ENCODE results near the gene TRIO. TPM values are rescaled to one million over a fixed set of nuclear protein-coding genes. Genes with fewer than 3 reads are reported as not detected.

The TRIO gene
- total RNA-seq, 1 experiment from 2014 or later = 88.8 TPM

GRCh38 chr5:14200312-14200990 is 57.3 kb downstream of the TRIO start:
- CTCF ChIA-PET = no interaction called here
- Mint-ChIP-seq H3K4me1 (peaks cover 71% of the 10 kb centered on the region), H3K27ac (no peak overlapping the region; the same call in 1 of the 2 replicates), H3K4me3 (no peak overlapping the region), H3K27me3 (ENCODE audit: low read depth) (no peaks in the 10 kb centered on the region), H3K36me3 (no peaks in the 10 kb centered on the region), H3K9me3 (no peaks in the 10 kb centered on the region)
- ATAC-seq (no peak), DNase-seq (ENCODE audit: low spot score) (no peak)
- POLR2A ChIA-PET = no interaction called here
- TF ChIP-seq ZNF423 (CRISPR knock-in tag; IDR thresholded peaks at IDR 0.05) = no peak

DNA sequence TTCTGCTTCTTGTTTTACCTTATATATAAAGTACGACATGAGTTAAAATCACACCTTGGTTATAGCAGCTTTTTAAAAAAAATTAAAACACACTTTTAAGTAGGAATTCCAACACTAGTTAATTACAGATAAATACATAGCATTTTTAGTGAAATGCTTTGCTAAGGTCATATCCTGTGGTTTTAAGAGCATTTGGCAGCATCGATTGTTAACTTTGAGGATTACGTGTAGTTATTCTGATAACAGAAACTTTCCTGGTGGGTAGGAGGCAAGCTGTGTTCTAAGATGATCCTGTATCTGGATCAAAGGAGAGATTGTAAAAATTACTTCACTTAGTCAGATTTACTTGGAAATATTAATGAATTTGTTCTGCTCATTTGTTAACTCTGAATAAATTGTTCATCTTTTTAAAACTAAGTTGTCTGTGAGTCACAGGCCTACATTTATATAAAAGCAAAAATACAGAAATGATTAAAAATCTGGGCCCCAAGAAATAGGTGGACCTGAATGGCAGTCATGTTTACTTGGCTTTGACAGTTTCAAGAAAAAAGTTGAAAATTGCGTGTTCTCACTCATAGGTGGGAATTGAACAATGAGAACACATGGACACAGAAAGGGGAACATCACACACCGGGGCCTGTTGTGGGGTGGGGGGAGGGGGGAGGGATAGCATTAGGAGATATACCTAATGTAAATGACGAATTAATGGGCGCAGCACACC is 58.3 kb downstream of the TRIO start:
- Mint-ChIP-seq H3K4me3 (no peak overlapping the region), H3K4me1 (peaks cover 68% of the 10 kb centered on the region), H3K27ac (no peak overlapping the region; the same call in 1 of the 2 replicates), H3K9me3 (no peaks in the 10 kb centered on the region), H3K36me3 (no peaks in the 10 kb centered on the region), H3K27me3 (ENCODE audit: low read depth) (no peaks in the 10 kb centered on the region)
- CTCF ChIA-PET = no interaction called here
- TF ChIP-seq OVOL2 (CRISPR knock-in tag; IDR thresholded peaks at IDR 0.05; ENCODE audit: borderline replicate concordance) = no peak
- TF ChIP-seq, protein P1, sequence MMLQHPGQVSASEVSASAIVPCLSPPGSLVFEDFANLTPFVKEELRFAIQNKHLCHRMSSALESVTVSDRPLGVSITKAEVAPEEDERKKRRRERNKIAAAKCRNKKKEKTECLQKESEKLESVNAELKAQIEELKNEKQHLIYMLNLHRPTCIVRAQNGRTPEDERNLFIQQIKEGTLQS (CRISPR knock-in tag; conservative IDR thresholded peaks at IDR 0.05) = no peak
- ATAC-seq (no peak), DNase-seq (ENCODE audit: low spot score) (no peak)
- POLR2A ChIA-PET = no interaction called here

DNA sequence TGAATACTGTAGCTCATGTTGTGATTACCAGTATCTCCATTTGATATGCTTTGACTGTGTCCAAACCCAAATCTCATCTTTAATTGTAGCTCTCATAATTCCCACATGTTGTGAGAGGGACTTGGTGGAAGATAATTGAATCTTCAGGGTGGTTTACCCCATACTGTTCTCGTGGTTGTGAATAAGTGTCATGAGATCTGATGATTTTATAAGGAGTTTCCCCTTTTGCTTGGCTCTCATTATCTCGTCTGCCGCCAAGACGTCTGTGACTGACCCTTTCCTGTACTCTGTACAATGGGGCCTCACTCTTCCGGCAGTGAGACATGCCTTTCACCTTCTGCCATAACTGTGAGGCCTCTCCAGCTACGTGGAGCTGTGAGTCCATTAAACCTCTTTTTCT is 59.3 kb downstream of the TRIO start:
- ATAC-seq (no peak), DNase-seq (ENCODE audit: low spot score) (no peak)
- Mint-ChIP-seq H3K4me1 (peaks cover 59% of the 10 kb centered on the region), H3K27me3 (ENCODE audit: low read depth) (no peaks in the 10 kb centered on the region), H3K4me3 (no peak overlapping the region), H3K36me3 (no peaks in the 10 kb centered on the region), H3K27ac (peak overlapping the region; percentile 57), H3K9me3 (no peaks in the 10 kb centered on the region)
- ChIA-PET POLR2A (interaction anchor here (0.6 kb wide), 2 partner anchors 14 to 66 kb away, joined by 3 to 4 read pairs; no protein-coding TSS in a partner anchor), CTCF (interaction anchor here (1.0 kb wide), 1 partner anchor 56 kb away, joined by 3 read pairs; no protein-coding TSS in a partner anchor)
- TF ChIP-seq, protein P2, sequence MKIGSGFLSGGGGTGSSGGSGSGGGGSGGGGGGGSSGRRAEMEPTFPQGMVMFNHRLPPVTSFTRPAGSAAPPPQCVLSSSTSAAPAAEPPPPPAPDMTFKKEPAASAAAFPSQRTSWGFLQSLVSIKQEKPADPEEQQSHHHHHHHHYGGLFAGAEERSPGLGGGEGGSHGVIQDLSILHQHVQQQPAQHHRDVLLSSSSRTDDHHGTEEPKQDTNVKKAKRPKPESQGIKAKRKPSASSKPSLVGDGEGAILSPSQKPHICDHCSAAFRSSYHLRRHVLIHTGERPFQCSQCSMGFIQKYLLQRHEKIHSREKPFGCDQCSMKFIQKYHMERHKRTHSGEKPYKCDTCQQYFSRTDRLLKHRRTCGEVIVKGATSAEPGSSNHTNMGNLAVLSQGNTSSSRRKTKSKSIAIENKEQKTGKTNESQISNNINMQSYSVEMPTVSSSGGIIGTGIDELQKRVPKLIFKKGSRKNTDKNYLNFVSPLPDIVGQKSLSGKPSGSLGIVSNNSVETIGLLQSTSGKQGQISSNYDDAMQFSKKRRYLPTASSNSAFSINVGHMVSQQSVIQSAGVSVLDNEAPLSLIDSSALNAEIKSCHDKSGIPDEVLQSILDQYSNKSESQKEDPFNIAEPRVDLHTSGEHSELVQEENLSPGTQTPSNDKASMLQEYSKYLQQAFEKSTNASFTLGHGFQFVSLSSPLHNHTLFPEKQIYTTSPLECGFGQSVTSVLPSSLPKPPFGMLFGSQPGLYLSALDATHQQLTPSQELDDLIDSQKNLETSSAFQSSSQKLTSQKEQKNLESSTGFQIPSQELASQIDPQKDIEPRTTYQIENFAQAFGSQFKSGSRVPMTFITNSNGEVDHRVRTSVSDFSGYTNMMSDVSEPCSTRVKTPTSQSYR (CRISPR knock-in tag; IDR thresholded peaks at IDR 0.05) = no peak
- TF ChIP-seq HMGXB4 (CRISPR knock-in tag; IDR thresholded peaks at IDR 0.05) (no peak), PRRX2 (CRISPR knock-in tag; IDR thresholded peaks at IDR 0.05) (no peak), SMAD3 (CRISPR knock-in tag; IDR thresholded peaks at IDR 0.05; ENCODE audit: borderline replicate concordance) (no peak), ZNF671 (CRISPR knock-in tag; IDR thresholded peaks at IDR 0.05) (no peak)
- TF ChIP-seq, protein P3, sequence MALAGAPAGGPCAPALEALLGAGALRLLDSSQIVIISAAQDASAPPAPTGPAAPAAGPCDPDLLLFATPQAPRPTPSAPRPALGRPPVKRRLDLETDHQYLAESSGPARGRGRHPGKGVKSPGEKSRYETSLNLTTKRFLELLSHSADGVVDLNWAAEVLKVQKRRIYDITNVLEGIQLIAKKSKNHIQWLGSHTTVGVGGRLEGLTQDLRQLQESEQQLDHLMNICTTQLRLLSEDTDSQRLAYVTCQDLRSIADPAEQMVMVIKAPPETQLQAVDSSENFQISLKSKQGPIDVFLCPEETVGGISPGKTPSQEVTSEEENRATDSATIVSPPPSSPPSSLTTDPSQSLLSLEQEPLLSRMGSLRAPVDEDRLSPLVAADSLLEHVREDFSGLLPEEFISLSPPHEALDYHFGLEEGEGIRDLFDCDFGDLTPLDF (CRISPR knock-in tag; IDR thresholded peaks at IDR 0.05) = no peak

DNA sequence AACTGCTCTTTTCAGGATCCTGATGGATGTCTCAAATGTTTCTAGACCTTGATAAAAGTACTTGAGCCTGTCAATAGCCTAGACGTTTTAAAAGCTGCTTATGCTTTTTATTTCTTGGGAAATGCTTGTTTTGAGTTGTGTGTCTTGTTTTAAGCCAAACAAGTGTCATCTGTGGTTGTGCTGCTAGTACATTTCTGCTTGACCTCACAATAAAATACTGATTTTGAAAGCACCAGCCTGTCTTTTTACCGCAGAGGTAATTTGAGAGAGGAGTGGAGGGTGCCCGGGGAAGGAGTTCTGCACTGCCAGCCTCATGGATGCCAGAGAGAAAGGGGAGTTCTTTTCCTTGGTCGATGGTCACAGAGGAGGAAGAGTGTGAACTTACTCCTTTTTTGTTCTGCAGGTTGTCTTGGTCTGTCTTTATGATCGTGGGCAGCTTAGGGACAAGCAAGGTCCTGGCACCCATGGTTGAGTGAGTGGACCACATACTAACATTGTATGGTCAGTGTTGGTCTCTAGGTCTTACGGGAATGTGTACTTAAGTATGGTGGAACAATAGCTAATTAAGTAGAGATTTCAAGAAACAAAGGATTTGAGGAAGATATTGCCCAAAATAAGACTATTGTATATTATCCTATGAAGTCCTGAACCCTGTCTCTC is 61.0 kb downstream of the TRIO start:
- ATAC-seq (0 out of 2 replicates have a peak, but pooled peaks have one; percentile 11), DNase-seq (ENCODE audit: low spot score) (no peak)
- H3K4me1 Mint-ChIP-seq = peaks cover 56% of the 10 kb centered on the region
- H3K4me3 Mint-ChIP-seq = no peak overlapping the region
- H3K9me3 Mint-ChIP-seq = no peaks in the 10 kb centered on the region
- peak overlapping the region; percentile 67 for H3K27ac Mint-ChIP-seq
- ChIA-PET POLR2A (no interaction called here), CTCF (interaction anchor here (1.0 to 1.6 kb wide), 4 partner anchors 55 to 444 kb away, joined by 3 to 5 read pairs (median 4); no protein-coding TSS in a partner anchor)
- no peaks in the 10 kb centered on the region for H3K27me3 Mint-ChIP-seq (ENCODE audit: low read depth)
- no peaks in the 10 kb centered on the region for H3K36me3 Mint-ChIP-seq
- TF ChIP-seq CTCF (IDR thresholded peaks at IDR 0.05) (no peak), OVOL2 (CRISPR knock-in tag; IDR thresholded peaks at IDR 0.05; ENCODE audit: borderline replicate concordance) (no peak), PREB (CRISPR knock-in tag; IDR thresholded peaks at IDR 0.05; ENCODE audit: borderline replicate concordance) (no peak), FOXK1 (CRISPR knock-in tag; IDR thresholded peaks at IDR 0.05) (no peak)
- TF ChIP-seq, protein P4, sequence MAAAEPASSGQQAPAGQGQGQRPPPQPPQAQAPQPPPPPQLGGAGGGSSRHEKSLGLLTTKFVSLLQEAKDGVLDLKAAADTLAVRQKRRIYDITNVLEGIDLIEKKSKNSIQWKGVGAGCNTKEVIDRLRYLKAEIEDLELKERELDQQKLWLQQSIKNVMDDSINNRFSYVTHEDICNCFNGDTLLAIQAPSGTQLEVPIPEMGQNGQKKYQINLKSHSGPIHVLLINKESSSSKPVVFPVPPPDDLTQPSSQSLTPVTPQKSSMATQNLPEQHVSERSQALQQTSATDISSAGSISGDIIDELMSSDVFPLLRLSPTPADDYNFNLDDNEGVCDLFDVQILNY (CRISPR knock-in tag; IDR thresholded peaks at IDR 0.05) = no peak
- TF ChIP-seq, protein P5, sequence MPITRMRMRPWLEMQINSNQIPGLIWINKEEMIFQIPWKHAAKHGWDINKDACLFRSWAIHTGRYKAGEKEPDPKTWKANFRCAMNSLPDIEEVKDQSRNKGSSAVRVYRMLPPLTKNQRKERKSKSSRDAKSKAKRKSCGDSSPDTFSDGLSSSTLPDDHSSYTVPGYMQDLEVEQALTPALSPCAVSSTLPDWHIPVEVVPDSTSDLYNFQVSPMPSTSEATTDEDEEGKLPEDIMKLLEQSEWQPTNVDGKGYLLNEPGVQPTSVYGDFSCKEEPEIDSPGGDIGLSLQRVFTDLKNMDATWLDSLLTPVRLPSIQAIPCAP (CRISPR knock-in tag; IDR thresholded peaks at IDR 0.05) = no peak
